Heart right ventricle (tissue), 16 donors: Measurements from ENCODE around the gene COMT. TPM values are rescaled to one million over a fixed set of nuclear protein-coding genes. Genes with fewer than 3 reads are reported as not detected.

Source experiments
- ATAC-seq, 8 donors: fragments of 200-7000 bp; cut with Tn5 transposase; one replicate each; pipeline ENCODE4 v1.9.1; 2020; ENCODE audit warnings: mild to moderate bottlenecking in 8 of 8, moderate library complexity in 8 of 8, moderate number of reproducible peaks in 1 of 8
- DNase-seq, 2 donors: peaks; one replicate each; pipeline ENCODE4 v3.0.0-alpha.2; 2020
- H3K27ac ChIP-seq, 10 donors: fragments of 200-600 bp; sonication (generic) in 2 of 10; one replicate each; pipeline versions ENCODE4 v1.5.0 to v1.8.0; 2020 to 2022; ENCODE audit warnings: mild to moderate bottlenecking in 3 of 10
- H3K27me3 ChIP-seq, 7 donors: fragments of 200-600 bp; one replicate each; pipeline ENCODE4 v1.8.0; 2021 to 2022; ENCODE audit warnings: mild to moderate bottlenecking in 2 of 7
- H3K36me3 ChIP-seq, 9 donors: fragments of 200-600 bp; sonication (generic) in 1 of 9; one replicate each; pipeline versions ENCODE4 v1.5.0 to v1.8.0; 2020 to 2022; ENCODE audit warnings: mild to moderate bottlenecking in 2 of 9
- H3K4me1 ChIP-seq, 9 donors: fragments of 200-600 bp; sonication (generic) in 1 of 9; one replicate each; pipeline versions ENCODE4 v1.5.0 to v1.8.0; 2020 to 2022; ENCODE audit warnings: mild to moderate bottlenecking in 4 of 9
- H3K4me3 ChIP-seq, 10 donors: fragments of 200-600 bp; sonication (generic) in 2 of 10; one replicate each; pipeline versions ENCODE4 v1.5.0 to v1.8.0; 2020 to 2022; ENCODE audit warnings: mild to moderate bottlenecking in 7 of 10, moderate library complexity in 2 of 10
- H3K9me3 ChIP-seq, 11 donors: fragments of 200-600 bp in 10 of 11; sonication (generic) in 2 of 11; one replicate each; pipeline versions ENCODE4 v1.5.0 to v1.8.0; 2013 to 2022; ENCODE audit warnings: mild to moderate bottlenecking in 2 of 11, control low read depth in 1 of 11, moderate library complexity in 1 of 11
- WGBS, 2 donors: extraction: QIAGEN DNeasy Blood & Tissue Kit; methylation state at CpG; one replicate each; pipeline ENCODE4 v1.1.7; 2013; ENCODE audit warnings: inconsistent platforms in 1 of 2; 5-methylcytosine and 5-hydroxymethylcytosine counted together
- intact Hi-C, 10 donors: fragments of 100-400 bp; cut with DNase I; formaldehyde crosslinking; loops; one replicate each; pipeline versions ENCODE4 v1.11.1 to v1.14.2; 2022
- polyA plus RNA-seq, 2 donors: library from polyadenylated mRNA; stranded (reverse); fragments of 200-250 nt; gene quantifications; one replicate each; pipeline ENCODE4 v1.2.3, GENCODE V29; 2013
- total RNA-seq, 10 donors: library from RNA; stranded (reverse); fragmentation: NEBNext Ultra II Directional in 3 of 10; extraction: Animal tissue kit (Norgen Biotek cat#: 25700) in 3 of 10; gene quantifications; one replicate each; pipeline versions ENCODE4 v1.2.1 to v1.2.4, GENCODE V29; 2021 to 2023
- TF ChIP-seq, protein P1 (sequence below), 9 donors: fragments of 200-600 bp; sonication (generic) in 2 of 9; IDR thresholded peaks; one replicate each; pipeline versions ENCODE4 v1.5.0 to v1.8.0; 2021 to 2022; ENCODE audit warnings: antibody characterized with exemption in 9 of 9, mild to moderate bottlenecking in 5 of 9, moderate library complexity in 1 of 9
- donor health status: Arrhythmogenic right ventricular cardiomyopathy.
- donor health status: ischemic (EF 13 %, LVEDD 7.1; RV severe dilation, severe dysfunction).
- donor health status: healthy with polysubstance abuse.
- donor health status: DM: no; HTN: yes; CAD: no.
- donor health status: DM: no; HTN: no; CAD: no.
- donor health status: ischemic (EF 25% LVEDD 6.9; RV normal size, moderate dysfunction).
- donor health status: ischemic (EF 25% LVEDD 5.7; RV mildly dilated, moderate dysfunction).
- donor health status: healthy.
- donor health status: DM: yes; HTN: yes; CAD: no.
- donor health status: Ischemic cardiomyopathy.
- donor health status: ischemic (EF 35%, LVEDD 5.7; RV mildly dilated, moderate dysfunction).
- donor health status: nonischemic (EF 11% LVEDD 7.7; RV severe dilation, severe dysfunction).
- donor health status: DM: yes; HTN: yes; CAD: no.
- donor health status: PGD.
- donor health status: ischemic (EF 29% LVEDD 5.4; RV normal size, mild dysfunction).
- donor health status: nonischemic (EF 23%, LVEDD 6.1; RV moderate dilation, normal function).

Gene COMT
- total and polyA plus RNA-seq, 12 donors, result 42.9 to 273 (median 101) TPM

DNA sequence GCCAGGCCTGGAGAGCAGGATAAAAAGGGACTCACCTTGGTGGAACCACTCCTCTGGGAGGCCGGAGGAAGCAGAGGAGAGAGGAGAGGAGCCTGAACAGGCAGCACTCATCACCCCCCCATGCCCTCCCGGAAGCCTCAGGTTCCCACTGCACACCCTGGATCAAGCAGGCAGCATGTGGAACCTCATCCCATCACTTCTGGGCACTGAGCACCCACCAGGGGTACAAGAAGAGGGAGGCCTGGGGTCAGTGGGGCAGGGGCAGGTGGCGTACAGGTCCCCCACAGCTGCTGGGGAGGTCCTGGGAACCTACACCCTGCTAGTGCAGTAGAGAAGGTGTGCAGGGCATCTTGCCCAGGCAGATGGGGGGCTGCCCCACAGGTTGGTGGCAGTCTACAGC, 35.1 kb downstream of the COMT start:
- Histone ChIP-seq H3K27ac (no peak overlapping the region), H3K36me3 (peaks cover 0 to 84% (median 31%) of the 10 kb centered on the region in 9 donors), H3K4me1 (peaks cover 0 to 19% (median 2%) of the 10 kb centered on the region in 9 donors), H3K4me3 (no peak overlapping the region), H3K9me3 (no peaks in the 10 kb centered on the region), H3K27me3 (no peaks in the 10 kb centered on the region)
- DNase-seq (no peak), ATAC-seq (no peak)
- TF ChIP-seq, protein P1, sequence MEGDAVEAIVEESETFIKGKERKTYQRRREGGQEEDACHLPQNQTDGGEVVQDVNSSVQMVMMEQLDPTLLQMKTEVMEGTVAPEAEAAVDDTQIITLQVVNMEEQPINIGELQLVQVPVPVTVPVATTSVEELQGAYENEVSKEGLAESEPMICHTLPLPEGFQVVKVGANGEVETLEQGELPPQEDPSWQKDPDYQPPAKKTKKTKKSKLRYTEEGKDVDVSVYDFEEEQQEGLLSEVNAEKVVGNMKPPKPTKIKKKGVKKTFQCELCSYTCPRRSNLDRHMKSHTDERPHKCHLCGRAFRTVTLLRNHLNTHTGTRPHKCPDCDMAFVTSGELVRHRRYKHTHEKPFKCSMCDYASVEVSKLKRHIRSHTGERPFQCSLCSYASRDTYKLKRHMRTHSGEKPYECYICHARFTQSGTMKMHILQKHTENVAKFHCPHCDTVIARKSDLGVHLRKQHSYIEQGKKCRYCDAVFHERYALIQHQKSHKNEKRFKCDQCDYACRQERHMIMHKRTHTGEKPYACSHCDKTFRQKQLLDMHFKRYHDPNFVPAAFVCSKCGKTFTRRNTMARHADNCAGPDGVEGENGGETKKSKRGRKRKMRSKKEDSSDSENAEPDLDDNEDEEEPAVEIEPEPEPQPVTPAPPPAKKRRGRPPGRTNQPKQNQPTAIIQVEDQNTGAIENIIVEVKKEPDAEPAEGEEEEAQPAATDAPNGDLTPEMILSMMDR (IDR thresholded peaks at IDR 0.05), result no peak
- 88 to 98% methylated on average over 3 of the region's 3 CpGs for WGBS, 2 donors
- intact Hi-C loops, result loop anchor here in 1 of 10 donors (10.0 kb wide), 1 partner anchor 148 kb away; no protein-coding TSS in a partner anchor

DNA sequence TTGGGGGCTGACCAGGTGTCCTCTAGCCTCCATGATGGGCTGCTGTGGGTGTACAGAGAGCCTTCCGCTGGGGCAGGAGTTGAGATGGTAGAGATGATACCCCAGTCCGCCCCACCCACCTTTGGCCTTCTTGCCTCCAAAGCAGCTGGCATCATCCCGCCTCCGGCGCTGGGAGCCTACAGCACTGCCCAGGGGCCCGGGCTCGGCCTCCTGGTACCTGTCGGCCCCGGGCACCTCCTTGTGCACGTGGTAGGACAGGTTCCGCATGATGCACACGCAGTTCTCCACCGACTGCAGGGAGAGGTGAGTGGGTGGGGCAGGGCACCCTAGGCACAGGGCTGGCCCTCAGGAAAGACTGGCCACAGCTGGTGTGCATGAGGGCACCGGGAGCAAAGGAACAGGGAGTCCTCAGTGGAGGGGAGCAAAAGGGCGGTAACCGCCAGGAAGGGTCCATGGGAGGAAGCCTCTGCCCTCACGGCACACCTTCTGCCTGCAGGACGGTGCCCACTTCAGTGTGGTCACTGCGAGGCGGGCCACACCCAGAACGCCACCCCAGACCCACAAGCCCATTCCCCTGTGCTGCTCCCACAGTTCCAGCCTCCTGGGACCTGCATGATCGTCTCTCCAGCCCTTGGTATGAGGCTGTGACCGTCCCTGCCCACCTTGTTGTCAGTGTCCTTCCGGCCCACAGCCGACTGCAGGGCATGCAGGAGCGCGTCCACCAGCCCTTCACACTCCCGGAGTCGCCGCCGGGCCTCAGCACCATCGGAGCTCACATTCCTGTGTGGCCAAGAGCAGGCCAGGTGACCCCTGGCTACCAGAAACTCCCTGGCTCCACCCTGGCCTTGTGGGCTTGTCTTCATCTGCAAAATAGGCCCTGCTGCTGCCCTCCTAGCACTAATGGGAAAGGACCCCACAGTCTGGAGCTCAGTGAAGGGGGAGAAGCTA, 36.0 kb downstream of the COMT start:
- no peaks in the 10 kb centered on the region for H3K27me3 ChIP-seq
- intact Hi-C loops, result loop anchor here in 1 of 10 donors (10.0 kb wide), 1 partner anchor 147 kb away; no protein-coding TSS in a partner anchor
- ATAC-seq (no peak), DNase-seq (no peak)
- H3K27ac ChIP-seq, result no peak overlapping the region
- no peak overlapping the region for H3K4me3 ChIP-seq
- H3K4me1 ChIP-seq, result peaks cover 0 to 20% (median 4%) of the 10 kb centered on the region in 9 donors
- TF ChIP-seq, protein P1 (IDR thresholded peaks at IDR 0.05), result no peak
- no peaks in the 10 kb centered on the region for H3K9me3 ChIP-seq
- WGBS, 2 donors, result 92 to 94% methylated on average over 32 of the region's 32 CpGs
- H3K36me3 ChIP-seq, result peaks cover 0 to 78% (median 26%) of the 10 kb centered on the region in 9 donors

DNA sequence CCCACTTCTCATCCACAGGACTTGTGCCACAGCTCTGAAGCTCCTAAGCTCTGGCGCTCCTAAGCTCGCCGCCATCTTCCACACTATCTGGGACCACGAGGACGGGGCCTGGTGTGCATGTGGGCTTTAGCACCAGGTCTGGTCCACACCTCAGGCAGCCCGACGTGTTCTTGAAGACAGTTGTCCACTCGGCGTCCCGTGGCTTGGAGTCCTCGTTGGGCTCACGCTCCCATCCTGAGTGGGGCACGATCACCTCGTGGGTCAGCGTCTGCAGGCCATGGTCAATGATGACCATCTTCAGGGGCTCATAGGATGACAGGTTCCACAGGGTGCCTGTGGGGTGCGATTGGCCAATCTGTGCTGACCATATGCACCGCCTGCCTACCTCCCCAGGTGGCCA, 37.2 kb downstream of the COMT start:
- peaks cover 0 to 66% (median 16%) of the 10 kb centered on the region in 9 donors for H3K36me3 ChIP-seq
- intact Hi-C loops, result loop anchor here in 1 of 10 donors (10.0 kb wide), 1 partner anchor 146 kb away; no protein-coding TSS in a partner anchor

More for the DNA sequence above, 37.2 kb downstream of the COMT start:
- ATAC-seq (no peak), DNase-seq (no peak)
- no peak overlapping the region for H3K4me3 ChIP-seq
- H3K4me1 ChIP-seq, result peaks cover 10 to 31% (median 15%) of the 10 kb centered on the region in 9 donors
- no peaks in the 10 kb centered on the region for H3K9me3 ChIP-seq
- WGBS, 2 donors, result 95% methylated on average over 17 of the region's 17 CpGs
- no peak overlapping the region for H3K27ac ChIP-seq
- TF ChIP-seq, protein P1 (IDR thresholded peaks at IDR 0.05), result no peak
- no peaks in the 10 kb centered on the region for H3K27me3 ChIP-seq
